Lower leg skin (tissue), 4 donors: ENCODE measurements around the gene ABCA3. TPM values are rescaled to one million over a fixed set of nuclear protein-coding genes. Genes with fewer than 3 reads are reported as not detected.

ENCODE experiments used
- DNase-seq, 2 donors: peaks; one replicate each; pipeline ENCODE4 v3.0.0-alpha.2; 2019; ENCODE audit warnings: low spot score in 2 of 2
- H3K4me3 ChIP-seq: fragments of 200-600 bp; sonication (generic); 2 replicates; pipeline ENCODE4 v1.5.1; 2017; ENCODE audit warnings: mild to moderate bottlenecking, low read depth; ENCODE audit not compliant: poor library complexity, severe bottlenecking
- POLR2A ChIP-seq, 2 donors: fragments of 450-650 bp; IDR thresholded peaks; one replicate each; pipeline ENCODE4 v1.6.1; 2016 to 2017; ENCODE audit warnings: antibody characterized with exemption in 2 of 2, mild to moderate bottlenecking in 1 of 2, moderate library complexity in 1 of 2
- WGBS, 2 donors: methylation state at CpG; one replicate each; pipeline ENCODE4 v1.1.5; 2018; 5-methylcytosine and 5-hydroxymethylcytosine counted together
- intact Hi-C: fragments of 100-400 bp; cut with DNase I; formaldehyde crosslinking; loops from one replicate; pipeline ENCODE4 v1.15.0; 2023; ENCODE audit warnings: low total_unique reads
- total RNA-seq, 4 donors: library from RNA; depleted of rRNA; stranded (reverse); fragments of >200 nt; gene quantifications; one replicate each; pipeline ENCODE4 v1.1.0, GENCODE V29; 2016
- TF ChIP-seq, protein P1 (sequence below), 3 donors: fragments of 450-650 bp; IDR thresholded peaks; one replicate each; pipeline ENCODE4 v1.5.1; 2016; ENCODE audit warnings: antibody characterized with exemption in 3 of 3, mild to moderate bottlenecking in 3 of 3, moderate library complexity in 2 of 3

ABCA3 gene
- total RNA-seq, 4 donors from 2014 or later = 5.4 to 10.3 (median 9.5) TPM

DNA sequence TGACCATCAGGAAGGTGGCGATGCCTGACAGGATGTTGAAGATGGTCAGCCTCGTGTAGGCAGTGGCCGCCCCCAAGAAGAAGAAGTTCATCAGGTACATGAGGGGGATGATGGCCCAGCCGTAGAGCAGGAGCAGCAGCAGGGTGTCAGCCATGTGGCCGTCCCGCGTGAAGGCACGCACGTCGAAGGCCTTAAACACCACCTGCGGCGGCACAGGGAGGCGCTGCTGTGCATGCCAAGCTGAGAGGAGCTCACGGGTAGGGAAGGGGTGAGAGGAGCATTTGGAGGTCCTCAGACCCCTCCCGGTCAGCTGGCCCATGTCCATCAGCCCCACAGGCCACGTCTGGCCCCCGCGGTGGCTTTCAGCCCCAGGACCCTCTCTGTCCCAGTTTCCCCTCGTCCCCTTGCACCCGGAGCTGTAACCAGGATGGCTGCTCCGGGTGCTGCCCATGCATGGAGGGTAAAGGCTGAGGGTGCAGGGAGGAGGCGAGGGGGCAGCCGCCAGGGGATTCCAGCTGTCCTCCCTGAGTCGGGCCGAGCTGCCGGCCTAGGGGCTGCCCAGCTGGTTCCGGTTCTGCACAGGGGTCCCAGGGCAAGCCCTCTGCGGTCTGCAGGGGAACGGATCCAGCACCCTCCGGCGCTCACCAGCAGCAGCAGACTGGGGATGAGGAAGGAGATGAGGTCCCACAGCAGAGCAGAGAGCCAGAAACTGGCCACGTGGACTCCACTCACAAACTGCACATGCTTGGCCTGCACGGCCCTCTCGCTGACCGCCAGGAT, 55.5 kb downstream of the ABCA3 start:
- no peak for DNase-seq
- TF ChIP-seq POLR2A (IDR thresholded peaks at IDR 0.05) = no peak
- TF ChIP-seq, protein P1, sequence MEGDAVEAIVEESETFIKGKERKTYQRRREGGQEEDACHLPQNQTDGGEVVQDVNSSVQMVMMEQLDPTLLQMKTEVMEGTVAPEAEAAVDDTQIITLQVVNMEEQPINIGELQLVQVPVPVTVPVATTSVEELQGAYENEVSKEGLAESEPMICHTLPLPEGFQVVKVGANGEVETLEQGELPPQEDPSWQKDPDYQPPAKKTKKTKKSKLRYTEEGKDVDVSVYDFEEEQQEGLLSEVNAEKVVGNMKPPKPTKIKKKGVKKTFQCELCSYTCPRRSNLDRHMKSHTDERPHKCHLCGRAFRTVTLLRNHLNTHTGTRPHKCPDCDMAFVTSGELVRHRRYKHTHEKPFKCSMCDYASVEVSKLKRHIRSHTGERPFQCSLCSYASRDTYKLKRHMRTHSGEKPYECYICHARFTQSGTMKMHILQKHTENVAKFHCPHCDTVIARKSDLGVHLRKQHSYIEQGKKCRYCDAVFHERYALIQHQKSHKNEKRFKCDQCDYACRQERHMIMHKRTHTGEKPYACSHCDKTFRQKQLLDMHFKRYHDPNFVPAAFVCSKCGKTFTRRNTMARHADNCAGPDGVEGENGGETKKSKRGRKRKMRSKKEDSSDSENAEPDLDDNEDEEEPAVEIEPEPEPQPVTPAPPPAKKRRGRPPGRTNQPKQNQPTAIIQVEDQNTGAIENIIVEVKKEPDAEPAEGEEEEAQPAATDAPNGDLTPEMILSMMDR (IDR thresholded peaks at IDR 0.05) = no peak
- 84 to 91% methylated on average over 22 to 32 of the region's 35 CpGs for WGBS, 2 donors
- intact Hi-C loops = no loop called here
- no peak overlapping the region for H3K4me3 ChIP-seq

DNA sequence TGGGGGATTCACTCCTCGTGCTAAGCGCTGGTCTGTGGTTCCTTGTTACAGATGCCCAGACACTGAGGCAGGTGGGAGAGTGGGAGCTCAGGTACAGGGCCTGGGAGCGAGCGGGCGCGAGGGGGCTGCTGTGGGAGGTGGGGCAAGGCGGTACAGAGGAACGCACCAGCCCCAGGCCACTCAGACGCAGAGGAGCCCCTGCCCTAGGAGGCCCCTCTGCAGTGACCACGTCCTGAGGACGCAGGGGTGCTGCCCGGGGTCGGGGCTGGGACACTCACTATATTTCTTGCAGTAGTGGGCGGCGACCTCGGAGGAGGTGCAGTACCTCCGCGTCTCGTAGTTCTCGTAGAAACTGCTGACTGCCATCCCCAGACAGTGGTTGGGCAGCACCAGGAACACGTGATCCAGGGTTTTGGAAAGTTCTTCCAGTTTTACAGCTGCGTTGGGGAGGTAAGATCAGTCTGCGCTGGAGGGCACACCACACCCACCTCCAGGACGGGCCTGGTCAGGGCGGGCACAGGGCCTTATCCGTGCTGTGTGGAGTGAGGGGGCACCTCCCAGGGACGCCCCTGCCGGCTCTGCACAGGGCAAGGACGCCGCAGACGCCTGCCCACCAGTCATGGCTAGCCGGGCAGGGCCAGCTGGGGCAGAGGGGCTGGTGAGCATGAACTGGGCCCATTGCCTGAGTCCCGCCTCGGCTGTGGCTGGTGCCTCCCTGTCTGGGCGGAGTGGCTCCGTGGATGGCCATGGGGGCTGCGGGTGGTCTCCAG, 56.3 kb downstream of the ABCA3 start:
- 45 to 69% methylated on average over 25 to 37 of the region's 37 CpGs for WGBS, 2 donors
- intact Hi-C loops = no loop called here
- no peak for DNase-seq
- TF ChIP-seq, protein P1 (IDR thresholded peaks at IDR 0.05) = no peak
- TF ChIP-seq POLR2A (IDR thresholded peaks at IDR 0.05) = no peak
- no peak overlapping the region for H3K4me3 ChIP-seq

DNA sequence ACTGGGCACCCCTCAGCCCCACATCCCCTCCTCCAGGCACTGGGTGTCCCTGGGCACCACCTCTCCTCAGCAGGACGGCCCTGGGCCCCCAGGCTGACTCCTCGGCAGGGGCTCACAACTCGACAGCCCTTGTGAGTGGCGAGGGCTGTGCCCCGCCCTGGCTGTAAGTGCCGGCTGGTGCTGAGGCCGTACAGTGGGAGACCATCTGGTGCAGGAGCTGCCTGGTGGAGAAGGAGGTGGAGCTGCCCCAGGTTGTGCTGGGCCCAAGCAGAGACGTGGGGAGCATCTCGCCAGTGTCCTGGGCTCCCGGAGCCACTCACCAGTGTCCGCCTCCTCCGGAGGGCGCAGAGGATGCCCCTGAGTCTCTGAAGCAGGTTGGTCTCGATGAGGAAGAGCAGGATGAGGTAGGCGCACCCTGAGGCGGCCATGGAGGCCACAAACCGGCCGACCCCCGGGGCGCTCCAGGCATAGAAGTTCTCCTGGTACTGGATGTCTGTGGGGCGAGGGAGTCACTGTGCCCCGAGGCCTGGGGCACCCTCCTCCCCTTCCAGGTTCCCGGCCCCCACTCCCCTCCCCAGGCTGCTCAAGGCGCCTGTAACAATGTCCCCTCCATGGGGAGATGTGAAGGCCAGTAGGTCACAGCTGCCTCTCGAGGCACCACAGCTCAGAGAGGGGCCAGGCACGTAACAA, 57.5 kb downstream of the ABCA3 start:
- DNase-seq = no peak
- 86 to 91% methylated on average over 16 to 26 of the region's 26 CpGs for WGBS, 2 donors
- H3K4me3 ChIP-seq = no peak overlapping the region
- intact Hi-C loops = no loop called here
- TF ChIP-seq, protein P1 (IDR thresholded peaks at IDR 0.05) = no peak
- TF ChIP-seq POLR2A (IDR thresholded peaks at IDR 0.05) = no peak

DNA sequence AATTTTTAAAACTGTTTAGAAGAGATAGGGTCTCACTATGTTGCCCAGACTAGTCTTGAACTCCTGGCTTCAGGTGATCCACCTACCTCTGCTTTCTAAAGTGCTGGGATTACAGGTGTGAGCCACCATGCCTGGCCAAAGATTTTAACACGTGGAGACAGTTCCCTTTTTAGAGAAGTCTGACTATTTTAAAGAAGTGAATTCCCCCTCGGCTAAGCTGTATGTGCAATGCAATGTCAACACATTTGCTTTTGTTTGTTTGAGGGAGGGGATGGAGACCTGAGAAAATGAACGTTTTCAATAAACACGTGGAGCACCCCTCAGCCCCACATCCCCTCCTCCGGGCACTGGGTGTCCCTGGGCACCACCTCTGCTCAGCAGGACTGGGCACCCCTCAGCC, 58.3 kb downstream of the ABCA3 start:
- H3K4me3 ChIP-seq = no peak overlapping the region
- 79 to 88% methylated on average over 5 of the region's 5 CpGs for WGBS, 2 donors
- intact Hi-C loops = no loop called here
- no peak for TF ChIP-seq POLR2A (IDR thresholded peaks at IDR 0.05)
- TF ChIP-seq, protein P1 (IDR thresholded peaks at IDR 0.05) = no peak
- DNase-seq = no peak

DNA sequence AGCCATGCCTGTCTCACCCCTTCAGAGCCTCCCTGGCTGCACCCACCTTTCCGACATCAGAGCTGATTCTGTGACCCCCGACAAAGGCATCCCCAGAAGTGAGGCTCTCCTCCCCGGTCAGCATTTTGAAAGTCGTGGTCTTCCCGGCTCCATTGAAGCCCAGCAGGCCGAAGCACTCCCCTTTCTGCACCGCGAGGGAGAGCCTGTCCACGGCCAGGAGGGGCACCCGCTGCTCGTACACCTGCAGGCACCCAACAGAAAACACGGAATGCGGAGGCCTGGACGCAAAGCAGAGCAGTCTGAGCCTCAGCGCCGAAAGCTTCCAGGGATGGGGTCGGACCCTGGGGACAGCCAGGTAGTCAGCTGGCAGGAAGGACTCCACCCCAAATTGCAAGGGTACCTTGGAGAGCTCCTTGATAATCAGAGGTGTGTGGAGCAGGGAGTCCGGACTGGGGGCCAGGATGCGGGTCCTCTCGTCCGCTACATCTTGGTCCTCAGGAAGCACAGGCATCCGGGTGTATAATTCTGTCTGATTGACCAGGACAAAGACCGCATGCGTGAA, 59.5 kb downstream of the ABCA3 start:
- no peak overlapping the region for H3K4me3 ChIP-seq
- no peak for DNase-seq
- TF ChIP-seq, protein P1 (IDR thresholded peaks at IDR 0.05) = no peak
- TF ChIP-seq POLR2A (IDR thresholded peaks at IDR 0.05) = no peak
- intact Hi-C loops = no loop called here
- 91% methylated on average over 24 of the region's 24 CpGs for WGBS, 2 donors
